HG03378 (cell line): Measurements from ENCODE around the gene RHOC.

Experiments
- ATAC-seq: cut with Tn5 transposase; IDR thresholded peaks from one replicate; pipeline ENCODE4 v1.9.1; 2021; ENCODE audit warnings: mild to moderate bottlenecking, moderate library complexity; ENCODE audit not compliant: unreplicated experiment

RHOC gene

DNA sequence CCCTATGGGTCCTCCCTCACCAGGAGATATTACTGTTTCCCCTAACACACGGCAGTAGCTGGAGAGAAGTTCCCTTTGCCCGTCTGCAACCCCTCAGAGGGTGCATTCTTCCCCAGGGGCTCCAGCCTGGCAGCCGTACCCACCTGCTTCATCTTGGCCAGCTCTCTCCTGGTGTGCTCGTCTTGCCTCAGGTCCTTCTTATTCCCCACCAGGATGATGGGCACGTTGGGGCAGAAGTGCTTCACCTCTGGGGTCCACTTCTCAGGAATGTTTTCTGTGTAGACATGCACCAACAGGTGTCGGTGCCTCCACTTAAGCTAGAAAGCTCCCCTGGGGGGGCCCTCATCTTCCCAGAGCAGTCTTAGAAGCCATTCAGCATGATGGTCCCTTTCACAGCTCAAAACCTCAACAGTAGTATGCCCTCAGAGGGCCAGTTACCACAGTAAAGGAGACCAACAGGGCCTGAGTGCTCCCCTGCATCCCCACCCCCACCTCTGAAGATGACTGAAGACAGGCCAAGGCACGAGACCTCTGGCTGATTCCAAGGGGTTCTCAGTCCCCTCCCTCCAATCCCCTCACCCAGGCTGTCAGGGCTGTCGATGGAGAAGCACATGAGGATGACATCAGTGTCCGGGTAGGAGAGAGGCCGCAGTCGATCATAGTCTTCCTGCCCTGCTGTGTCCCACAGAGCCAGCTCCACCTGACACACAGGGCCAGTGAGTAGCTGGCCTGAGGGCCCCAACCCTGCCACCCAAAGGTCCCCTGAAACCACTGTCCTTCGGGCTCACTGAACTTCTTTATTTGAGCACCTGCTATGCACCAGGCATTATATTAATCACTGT lies 4.3 kb downstream of the RHOC start:
- no peak for ATAC-seq

DNA sequence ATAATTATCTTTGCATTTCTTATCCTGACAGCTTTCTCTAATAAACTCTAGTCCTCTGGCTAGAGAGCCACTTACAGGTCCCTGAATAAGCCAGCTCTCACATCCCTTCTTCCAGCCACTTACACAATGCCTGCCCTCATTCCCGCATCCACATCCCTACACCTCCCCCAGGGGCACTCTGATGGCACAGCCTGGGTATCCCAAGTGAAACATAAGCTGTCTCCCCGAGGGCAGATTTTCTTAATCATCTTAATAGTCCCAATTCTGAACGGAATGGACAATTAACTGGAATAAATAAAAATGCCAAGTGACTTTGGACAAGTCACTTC lies 4.9 kb downstream of the RHOC start:
- ATAC-seq, result no peak

DNA sequence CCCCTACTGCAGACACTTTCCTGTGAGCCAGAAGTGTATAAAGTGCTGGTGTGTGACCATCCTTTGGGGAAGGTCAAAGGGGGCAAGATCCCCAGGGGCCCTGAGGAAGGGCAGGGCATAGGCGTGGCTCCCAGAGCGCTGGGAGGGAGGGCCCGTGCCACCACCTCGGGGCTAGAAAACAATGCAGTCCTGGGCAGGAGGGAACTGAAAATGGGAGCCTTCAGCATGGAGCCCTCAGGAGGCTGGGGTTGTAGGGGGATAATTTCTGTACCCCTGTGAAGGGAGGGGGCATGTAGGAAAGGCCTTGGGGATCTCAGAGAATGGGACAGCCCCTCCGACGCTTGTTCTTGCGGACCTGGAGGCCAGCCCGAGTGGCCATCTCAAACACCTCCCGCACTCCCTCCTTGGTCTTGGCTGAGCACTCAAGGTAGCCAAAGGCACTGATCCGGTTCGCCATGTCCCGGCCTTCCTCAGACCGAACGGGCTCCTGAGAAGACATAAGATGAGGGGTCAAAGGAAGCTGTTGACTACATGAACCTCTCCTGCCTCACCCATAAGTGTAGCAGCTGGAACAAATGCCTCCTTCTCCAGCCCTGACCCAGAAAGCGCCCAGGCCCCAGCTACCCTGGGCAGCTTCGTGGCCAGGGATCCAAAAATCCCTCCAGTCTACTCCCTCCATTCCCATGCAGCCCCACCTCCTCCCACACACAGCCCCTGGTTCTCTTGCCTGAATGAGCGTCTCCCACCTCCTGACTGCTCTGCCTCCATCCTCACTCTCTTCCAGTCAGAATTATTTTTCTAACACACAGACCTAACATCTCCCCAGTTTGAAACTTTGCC lies 5.5 kb downstream of the RHOC start:
- no peak for ATAC-seq

DNA sequence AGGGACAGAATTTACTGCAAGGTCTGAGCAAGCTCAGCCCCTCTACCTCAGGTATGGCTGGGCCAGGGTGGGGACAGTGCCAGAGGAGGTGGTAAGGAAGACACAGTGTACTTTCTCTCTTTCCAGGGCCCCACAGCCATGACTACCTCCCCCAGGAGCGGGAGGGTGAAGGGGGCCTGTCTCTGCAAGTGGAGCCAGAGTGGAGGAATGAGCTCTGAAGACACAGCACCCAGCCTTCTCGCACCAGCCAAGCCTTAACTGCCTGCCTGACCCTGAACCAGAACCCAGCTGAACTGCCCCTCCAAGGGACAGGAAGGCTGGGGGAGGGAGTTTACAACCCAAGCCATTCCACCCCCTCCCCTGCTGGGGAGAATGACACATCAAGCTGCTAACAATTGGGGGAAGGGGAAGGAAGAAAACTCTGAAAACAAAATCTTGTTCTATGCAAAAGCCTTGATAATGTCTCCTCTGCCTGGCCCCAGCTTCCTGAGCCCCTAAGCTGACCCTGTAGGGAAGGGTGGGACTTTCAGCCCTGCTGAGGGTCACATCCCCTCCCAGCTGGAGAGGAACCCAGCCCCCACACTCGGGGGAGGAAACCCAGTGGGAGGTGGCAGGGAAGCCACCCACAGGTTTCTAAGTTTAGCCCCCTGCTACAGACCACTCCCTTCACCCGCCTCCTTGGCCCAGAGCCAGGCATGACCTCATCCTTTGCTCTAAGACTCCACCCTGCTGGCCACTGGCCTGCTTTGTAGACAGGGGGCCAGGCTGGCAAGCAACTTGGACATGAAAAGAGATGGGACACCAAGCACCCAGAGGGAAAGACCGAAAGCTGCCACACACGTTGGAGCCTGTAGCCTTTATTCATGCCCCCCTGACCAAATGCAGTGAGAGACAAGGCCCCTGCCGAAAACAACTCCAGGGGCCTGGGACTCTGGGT lies 6.4 kb downstream of the RHOC start:
- peak; percentile 59 for ATAC-seq

DNA sequence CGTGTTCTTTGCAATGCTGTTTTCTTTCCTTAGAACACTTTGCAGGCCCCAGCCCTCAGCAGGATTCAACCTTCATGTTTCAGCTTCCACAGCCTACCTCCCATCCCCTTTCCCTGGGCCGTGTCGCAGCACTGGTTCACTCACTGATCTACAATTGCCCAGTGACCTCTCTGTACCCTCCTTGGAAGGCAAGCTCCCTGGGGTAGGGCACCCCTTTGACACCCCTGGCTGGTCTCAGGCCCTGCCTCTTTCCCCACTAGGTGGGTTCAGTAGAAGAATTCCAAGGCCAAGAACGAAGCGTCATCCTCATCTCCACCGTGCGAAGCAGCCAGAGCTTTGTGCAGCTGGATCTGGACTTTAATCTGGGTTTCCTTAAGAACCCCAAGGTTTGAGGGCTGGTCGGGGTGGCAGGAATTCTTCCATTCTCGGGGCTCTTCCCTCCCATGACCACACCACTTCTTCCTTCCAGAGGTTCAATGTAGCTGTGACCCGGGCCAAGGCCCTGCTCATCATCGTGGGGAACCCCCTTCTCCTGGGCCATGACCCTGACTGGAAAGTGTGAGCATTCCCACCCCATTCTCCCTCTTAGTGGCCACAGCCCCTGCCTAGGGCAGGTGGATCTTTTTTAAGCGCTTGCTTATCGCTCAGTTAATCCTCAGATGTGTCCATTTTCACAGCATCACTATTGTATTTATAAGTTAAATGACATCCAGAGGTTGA lies 7.3 kb downstream of the RHOC start:
- ATAC-seq, result no peak

DNA sequence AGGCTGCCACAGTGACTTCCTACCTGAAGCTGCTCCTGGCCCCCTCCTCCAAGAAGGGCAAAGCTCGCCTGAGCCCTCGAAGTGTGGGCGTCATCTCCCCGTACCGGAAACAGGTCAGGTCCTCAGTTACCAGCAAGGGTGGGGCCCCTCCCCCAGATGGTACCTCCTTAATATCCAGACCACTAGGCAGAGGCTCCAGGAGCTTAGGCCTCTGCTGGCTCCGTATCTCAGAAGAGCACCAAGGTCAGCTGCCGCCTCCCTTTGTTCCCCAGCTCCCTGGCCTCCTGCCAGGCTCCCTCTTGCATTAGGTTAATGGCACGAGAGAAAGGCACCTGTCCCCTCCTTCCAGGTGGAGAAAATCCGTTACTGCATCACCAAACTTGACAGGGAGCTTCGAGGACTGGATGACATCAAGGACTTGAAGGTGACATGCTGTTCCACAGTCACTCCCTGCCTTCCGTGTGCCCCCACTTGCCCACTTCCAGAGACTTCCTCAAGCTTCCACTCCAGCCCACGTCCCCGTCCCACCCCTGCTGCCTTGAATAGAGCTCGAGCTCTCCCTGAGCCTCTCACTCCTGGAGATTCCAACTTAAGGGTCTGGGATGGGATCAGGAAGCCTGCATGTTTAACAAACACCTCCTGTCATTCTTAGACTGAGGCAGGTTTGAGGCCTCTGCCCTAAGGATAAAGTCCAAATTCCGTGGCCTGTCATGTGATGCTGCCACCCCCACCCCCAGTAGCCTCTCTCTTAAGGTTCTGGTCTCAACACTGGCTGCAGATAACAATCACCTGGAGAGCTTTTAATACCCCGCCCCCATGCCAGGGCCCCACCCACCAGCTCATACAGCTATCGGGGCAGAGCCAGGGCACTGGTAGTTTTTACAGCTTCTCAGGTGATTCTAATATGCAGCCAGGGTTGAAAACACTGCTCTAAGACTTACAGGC lies 8.3 kb downstream of the RHOC start:
- ATAC-seq, result no peak

DNA sequence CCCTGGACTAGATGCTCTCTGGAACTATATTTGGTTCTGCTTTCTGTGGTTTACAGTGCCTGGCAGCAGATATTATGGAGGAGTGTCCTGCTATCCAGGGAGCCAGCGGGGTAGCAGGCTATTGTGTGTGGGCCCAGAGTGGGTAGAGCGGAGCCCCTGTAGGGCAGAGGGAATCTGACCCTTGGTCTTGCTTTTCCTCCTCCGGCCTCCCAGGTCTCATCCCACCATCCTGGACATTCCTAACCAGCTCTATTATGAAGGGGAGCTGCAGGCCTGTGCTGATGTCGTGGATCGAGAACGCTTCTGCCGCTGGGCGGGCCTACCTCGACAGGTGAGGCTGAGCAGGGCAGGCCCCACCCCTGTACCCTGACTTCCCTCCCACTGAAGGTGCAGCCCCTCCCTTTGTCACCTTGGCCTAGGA lies 9.1 kb downstream of the RHOC start:
- no peak for ATAC-seq

DNA sequence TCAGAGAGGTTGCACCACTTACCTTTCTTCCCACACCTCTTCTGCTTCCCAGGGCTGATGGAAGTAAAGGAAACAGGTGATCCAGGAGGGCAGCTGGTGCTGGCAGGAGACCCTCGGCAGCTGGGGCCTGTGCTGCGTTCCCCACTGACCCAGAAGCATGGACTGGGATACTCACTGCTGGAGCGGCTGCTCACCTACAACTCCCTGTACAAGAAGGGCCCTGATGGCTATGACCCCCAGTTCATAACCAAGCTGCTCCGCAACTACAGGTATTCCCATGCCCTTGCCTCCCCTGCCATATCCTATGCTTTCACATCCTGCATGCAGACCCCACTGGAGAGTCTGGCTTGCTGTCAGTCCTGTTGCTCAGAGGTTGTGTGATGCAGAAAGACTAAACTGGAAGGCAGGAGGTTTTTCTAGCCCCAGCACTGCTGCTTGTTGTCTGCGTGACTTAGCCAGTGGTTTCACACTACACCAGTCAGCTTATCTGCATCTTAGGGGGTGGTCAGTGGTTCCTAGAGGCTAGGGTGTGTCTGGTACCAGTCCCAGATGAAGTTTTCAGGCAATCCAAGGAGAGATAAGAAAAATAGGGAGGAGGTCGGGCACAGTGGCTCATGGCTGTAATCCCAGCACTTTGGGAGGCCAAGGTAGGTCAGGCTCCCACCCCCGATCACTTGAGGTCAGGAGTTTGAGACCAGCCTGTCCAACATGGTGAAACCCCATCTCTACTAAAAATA lies 10.2 kb downstream of the RHOC start:
- ATAC-seq, result no peak

DNA sequence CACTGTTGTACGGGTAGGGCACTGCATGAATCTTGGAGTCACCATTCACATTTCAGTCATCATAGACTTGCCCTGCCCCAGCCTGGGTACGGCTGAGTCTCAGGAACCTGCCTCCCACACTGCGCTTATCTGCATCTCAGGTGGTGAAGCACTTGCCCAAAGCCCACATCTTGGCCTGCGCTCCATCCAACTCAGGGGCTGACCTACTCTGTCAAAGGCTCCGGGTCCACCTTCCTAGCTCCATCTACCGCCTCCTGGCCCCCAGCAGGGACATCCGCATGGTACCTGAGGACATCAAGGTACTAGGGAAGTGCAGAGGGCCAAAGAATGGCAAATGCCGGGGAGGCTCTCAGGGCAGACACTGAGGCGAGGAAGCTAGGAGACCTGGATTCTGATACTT lies 11.7 kb downstream of the RHOC start:
- no peak for ATAC-seq

DNA sequence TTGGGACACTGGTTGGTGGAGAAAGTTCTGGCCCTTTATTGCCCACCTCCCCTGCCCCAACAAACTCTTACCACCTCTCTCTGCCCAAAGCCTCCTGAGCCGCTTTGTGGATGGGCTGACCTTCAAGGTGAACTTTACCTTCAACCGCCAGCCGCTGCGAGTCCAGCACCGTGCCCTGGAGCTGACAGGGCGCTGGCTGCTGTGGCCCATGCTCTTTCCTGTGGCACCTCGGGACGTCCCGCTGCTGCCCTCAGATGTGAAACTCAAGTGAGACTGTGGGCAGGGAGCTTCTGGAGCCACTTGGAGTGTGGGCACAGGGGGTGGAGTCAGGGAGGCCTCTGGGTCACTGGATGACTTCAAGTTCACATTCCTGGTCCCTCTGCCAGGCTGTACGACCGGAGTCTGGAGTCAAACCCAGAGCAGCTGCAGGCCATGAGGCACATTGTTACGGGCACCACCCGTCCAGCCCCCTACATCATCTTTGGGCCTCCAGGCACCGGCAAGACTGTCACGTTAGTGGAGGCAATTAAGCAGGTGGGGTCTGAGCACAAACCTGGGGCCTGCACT lies 12.5 kb downstream of the RHOC start:
- ATAC-seq, result no peak

DNA sequence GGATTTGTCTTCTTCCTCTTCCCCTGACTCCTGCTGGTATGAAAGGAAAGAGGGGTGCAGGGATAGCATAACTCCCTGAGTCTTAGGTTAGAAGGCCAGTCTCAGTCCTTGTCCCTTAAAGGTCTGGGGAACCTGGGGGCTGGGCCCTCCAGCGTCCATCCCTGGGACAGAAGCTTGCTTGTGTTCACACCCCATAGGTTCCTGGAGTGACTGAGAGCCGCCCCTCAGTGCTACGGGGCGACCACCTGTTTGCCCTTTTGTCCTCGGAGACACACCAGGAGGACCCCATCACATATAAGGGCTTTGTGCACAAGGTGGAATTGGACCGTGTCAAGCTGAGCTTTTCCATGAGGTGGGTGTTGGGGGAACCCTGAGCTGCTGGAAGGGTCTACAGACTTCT lies 13.1 kb downstream of the RHOC start:
- ATAC-seq, result no peak

DNA sequence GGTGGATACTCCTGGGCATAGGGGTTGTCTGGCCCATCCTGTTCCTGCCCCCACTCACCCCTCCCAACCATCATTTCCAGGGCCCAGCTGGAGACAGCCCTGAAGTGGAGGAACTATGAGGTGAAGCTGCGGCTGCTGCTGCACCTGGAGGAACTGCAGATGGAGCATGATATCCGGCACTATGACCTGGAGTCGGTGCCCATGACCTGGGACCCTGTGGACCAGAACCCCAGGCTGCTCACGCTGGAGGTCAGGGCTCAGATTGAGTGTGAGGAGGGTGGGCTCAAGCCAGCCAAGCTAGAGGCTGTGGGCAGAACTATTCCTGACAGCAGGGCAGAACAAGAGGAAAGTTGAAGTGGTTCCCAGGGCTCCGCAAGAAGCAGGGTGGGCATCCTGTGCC lies 14.2 kb downstream of the RHOC start:
- no peak for ATAC-seq

DNA sequence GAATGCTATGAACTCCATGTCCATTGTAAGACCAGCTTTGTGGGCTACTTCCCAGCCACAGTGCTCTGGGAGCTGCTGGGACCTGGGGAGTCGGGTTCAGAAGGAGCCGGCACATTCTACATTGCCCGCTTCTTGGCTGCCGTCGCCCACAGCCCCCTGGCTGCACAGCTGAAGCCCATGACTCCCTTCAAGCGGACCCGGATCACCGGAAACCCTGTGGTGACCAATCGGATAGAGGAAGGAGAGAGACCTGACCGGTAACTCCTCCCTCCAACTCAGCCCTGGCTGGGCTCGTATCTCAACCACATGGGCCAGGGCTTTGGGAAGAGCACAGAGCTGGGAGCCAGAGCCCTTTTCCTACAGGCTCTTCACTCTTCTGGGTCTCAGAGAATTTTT lies 17.1 kb downstream of the RHOC start:
- ATAC-seq, result no peak

DNA sequence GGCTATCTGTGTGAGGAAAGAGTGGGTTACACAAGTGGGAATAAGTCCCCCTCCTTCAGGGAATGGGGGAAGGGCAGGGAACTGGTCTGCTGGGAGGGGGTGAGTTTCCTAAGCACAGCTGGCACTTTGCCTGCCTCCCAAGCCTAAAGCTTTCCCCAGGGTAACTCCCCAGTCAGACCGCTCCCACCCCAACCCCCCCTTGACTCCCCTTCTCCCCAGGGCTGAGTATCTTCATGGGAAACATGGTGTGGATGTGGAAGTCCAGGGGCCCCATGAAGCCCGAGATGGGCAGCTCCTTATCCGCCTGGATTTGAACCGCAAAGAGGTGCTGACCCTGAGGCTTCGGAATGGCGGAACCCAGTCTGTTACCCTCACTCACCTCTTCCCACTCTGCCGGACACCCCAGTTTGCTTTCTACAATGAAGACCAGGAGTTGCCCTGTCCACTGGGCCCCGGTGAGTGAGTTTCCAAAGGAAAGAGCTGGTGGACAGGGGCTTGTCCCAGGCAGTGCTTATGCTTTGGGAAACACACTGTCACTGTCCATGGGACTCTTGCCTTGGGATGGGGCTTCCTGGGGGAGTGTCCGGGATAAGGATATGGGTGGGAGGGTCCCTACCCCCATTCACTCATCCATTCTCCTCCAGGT lies 17.6 kb downstream of the RHOC start:
- ATAC-seq, result no peak

DNA sequence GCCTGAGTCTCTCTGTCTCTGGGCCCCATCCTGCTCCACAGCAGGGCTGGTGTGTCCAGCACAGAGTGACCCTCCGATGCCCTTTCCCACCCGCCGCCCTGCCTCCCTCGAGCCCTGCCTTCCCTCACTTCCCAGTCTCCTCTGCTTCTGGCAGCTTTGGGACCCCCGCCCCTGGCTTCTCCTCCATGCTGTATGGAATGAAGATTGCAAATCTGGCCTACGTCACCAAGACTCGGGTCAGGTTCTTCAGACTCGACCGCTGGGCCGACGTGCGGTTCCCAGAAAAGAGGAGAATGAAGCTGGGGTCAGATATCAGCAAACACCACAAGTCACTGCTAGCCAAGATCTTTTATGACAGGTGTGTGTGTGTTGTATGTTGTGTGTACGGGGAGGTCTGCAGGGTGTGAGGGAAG lies 18.1 kb downstream of the RHOC start:
- no peak for ATAC-seq

DNA sequence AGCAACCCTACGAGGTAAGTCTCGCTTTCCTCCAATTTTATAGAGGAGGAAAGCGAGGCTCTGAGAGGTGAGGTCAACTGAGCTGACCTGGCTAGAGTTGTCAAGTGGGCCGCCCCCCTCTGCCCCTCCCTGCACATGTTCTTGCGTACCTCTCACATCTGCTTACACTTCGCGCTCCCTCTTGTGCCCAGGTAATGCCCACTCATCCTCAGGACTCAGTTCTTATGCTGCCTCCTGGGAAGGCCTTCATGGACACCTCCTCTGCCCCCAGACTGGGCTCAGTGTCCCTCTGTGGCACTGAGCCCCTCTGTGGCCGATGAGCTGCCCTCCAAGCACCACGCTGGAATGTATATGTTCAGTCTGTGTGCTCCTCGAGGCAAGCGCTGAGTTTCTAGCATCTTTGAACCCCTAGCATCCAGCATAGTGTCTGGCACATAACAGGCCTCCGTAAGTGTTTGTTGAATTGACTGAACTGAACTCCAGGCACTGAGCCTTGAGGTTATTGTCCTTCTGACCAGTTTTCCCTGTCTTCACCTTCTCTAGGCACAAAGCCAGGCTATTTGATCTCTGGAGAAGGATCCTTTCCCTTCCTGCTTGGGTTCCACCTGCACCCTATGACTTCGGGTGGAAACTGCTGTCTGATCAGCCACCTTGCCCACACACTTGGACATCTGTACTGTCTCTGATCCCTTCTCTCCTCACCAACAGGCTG lies 19.0 kb downstream of the RHOC start:
- no peak for ATAC-seq

DNA sequence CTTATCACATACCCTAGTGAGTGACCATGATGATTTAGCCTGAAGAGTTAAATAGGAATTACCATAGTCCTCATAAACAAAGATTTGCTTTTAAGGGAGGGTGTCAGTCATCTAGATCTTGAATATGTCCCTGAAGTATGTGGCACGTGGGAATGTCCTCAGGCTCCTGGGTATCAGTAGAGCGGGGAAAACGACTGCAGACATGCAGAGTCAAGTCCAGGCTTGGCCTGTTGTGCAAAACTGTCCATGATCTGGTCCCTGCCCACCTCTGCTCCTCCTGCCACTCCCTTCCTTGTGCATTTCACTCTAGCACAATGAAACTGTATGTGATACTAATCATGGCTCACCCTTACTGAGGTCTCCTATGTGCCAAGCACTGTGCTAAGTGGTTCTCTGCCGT lies 19.6 kb downstream of the RHOC start:
- ATAC-seq, result no peak
